Neuronal stem cell (in vitro differentiated cells): ENCODE measurements around the gene RPS6KA2.
A peak's percentile ranks its signal among the peaks of the same experiment; 100 is the strongest.
"Not testable (repeated sequence)": the region's sequence is repeated elsewhere in the genome, so short reads cannot be mapped to it uniquely, and the experiment has no call there.

Experiments
- DNase-seq: peaks from one replicate; pipeline ENCODE4 v3.0.0-alpha.2; 2013; ENCODE audit warnings: low spot score
- H2AFZ ChIP-seq: one replicate; pipeline ENCODE4 v1.6.1; 2013; ENCODE audit warnings: mild to moderate bottlenecking, low read length, inconsistent platforms
- H2AK5ac ChIP-seq: 2 replicates; pipeline ENCODE4 v1.6.1; 2013; ENCODE audit warnings: low read depth, mild to moderate bottlenecking, inconsistent platforms, low read length, moderate library complexity, mixed read lengths
- H2BK120ac ChIP-seq: 2 replicates; pipeline ENCODE4 v1.6.1; 2013; ENCODE audit warnings: low read depth, mild to moderate bottlenecking, inconsistent platforms, low read length, moderate library complexity, mixed read lengths
- H2BK12ac ChIP-seq: one replicate; pipeline ENCODE4 v1.6.1; 2013; ENCODE audit warnings: low read length, inconsistent platforms
- H2BK15ac ChIP-seq: 2 replicates; pipeline ENCODE4 v1.6.1; 2013; ENCODE audit warnings: mild to moderate bottlenecking, low read length, inconsistent platforms, mixed read lengths
- H2BK5ac ChIP-seq: one replicate; pipeline ENCODE4 v1.6.1; 2013; ENCODE audit warnings: inconsistent platforms, mild to moderate bottlenecking, low read length, moderate library complexity
- H3K14ac ChIP-seq: one replicate; pipeline ENCODE4 v1.6.1; 2013; ENCODE audit warnings: low read length, inconsistent platforms
- H3K18ac ChIP-seq: 2 replicates; pipeline ENCODE4 v1.6.1; 2013; ENCODE audit warnings: low read length, inconsistent platforms
- H3K23ac ChIP-seq: 2 replicates; pipeline ENCODE4 v1.6.1; 2013; ENCODE audit warnings: low read depth, mild to moderate bottlenecking, mixed read lengths, low read length, inconsistent platforms; ENCODE audit not compliant: poor library complexity
- H3K27ac ChIP-seq: replicated peaks from 3 replicates; pipeline ENCODE4 v1.5.1; 2013; ENCODE audit warnings: low read length, inconsistent platforms
- H3K27me3 ChIP-seq, 3 experiments: 2 replicates each; pipeline ENCODE4 v1.6.1; 2013; ENCODE audit warnings: low read length in 3 of 3, mild to moderate bottlenecking in 2 of 3, inconsistent platforms in 1 of 3, low read depth in 1 of 3, mixed read lengths in 1 of 3, moderate library complexity in 1 of 3; ENCODE audit not compliant: control insufficient read depth in 3 of 3, insufficient read depth in 3 of 3
- H3K36me3 ChIP-seq, 2 donors: replicated peaks in 1 of 2; 2 replicates each; pipeline ENCODE4 v1.6.1; 2013; ENCODE audit warnings: low read length in 2 of 2; ENCODE audit not compliant: control insufficient read depth in 2 of 2, insufficient read depth in 2 of 2
- H3K4ac ChIP-seq: 2 replicates; pipeline ENCODE4 v1.6.1; 2013; ENCODE audit warnings: inconsistent platforms, mild to moderate bottlenecking, low read length, moderate library complexity
- H3K4me1 ChIP-seq, 2 donors: 1 replicate in 1 of 2; 2 replicates in 1 of 2; pipeline ENCODE4 v1.6.1; 2013; ENCODE audit warnings: low read length in 2 of 2, low read depth in 1 of 2; ENCODE audit not compliant: control insufficient read depth in 2 of 2, insufficient read depth in 1 of 2
- H3K4me2 ChIP-seq: one replicate; pipeline ENCODE4 v1.6.1; 2013; ENCODE audit warnings: mild to moderate bottlenecking, low read length, inconsistent platforms; ENCODE audit not compliant: insufficient read depth, poor library complexity, severe bottlenecking
- H3K4me3 ChIP-seq, 2 donors: 2 replicates each; pipeline ENCODE4 v1.5.1; 2013; ENCODE audit warnings: low read length in 2 of 2, mild to moderate bottlenecking in 2 of 2, inconsistent platforms in 1 of 2, moderate library complexity in 1 of 2
- H3K79me1 ChIP-seq: one replicate; pipeline ENCODE4 v1.6.1; 2013; ENCODE audit warnings: low read depth, mild to moderate bottlenecking, inconsistent platforms, low read length, moderate library complexity
- H3K9ac ChIP-seq: one replicate; pipeline ENCODE4 v1.6.1; 2013; ENCODE audit warnings: mild to moderate bottlenecking, low read depth, low read length, inconsistent platforms; ENCODE audit not compliant: poor library complexity
- H3K9me3 ChIP-seq, 2 donors: replicated peaks in 1 of 2; 2 replicates each; pipeline versions ENCODE3 to v1.6.1; 2013; ENCODE audit warnings: low read length in 2 of 2, mild to moderate bottlenecking in 2 of 2, inconsistent platforms in 1 of 2, low read depth in 1 of 2, mixed read lengths in 1 of 2, moderate library complexity in 1 of 2; ENCODE audit not compliant: control insufficient read depth in 2 of 2, insufficient read depth in 1 of 2
- H4K8ac ChIP-seq: one replicate; pipeline ENCODE4 v1.6.1; 2013; ENCODE audit warnings: low read depth, mild to moderate bottlenecking, inconsistent platforms, low read length, moderate library complexity
- H4K91ac ChIP-seq: one replicate; pipeline ENCODE4 v1.6.1; 2013; ENCODE audit warnings: low read length, low read depth, mild to moderate bottlenecking, inconsistent platforms; ENCODE audit not compliant: poor library complexity
- WGBS, 2 donors: extraction: QIAGEN DNeasy Blood & Tissue Kit; methylation state at CpG; one replicate each; pipeline ENCODE4 v1.1.7; 2013; ENCODE audit warnings: missing lambda C conversion rate in 2 of 2, mixed read lengths in 1 of 2; ENCODE audit not compliant: insufficient read length in 2 of 2, insufficient replicate concordance in 1 of 2; ENCODE audit errors: extremely low coverage in 2 of 2; 5-methylcytosine and 5-hydroxymethylcytosine counted together

RPS6KA2 gene

GRCh38 chr6:166406197-166406596, 220.9 kb downstream of the RPS6KA2 start:
- no peak overlapping the region for H3K23ac ChIP-seq
- H3K27ac ChIP-seq = no peak overlapping the region

GRCh38 chr6:166405386-166405785, 221.7 kb downstream of the RPS6KA2 start:
- Histone ChIP-seq H2AK5ac (peak overlapping the region; percentile 93), H3K36me3 (peaks cover 3 to 6% of the 10 kb centered on the region in 2 donors), H2AFZ (no peak overlapping the region), H3K23ac (no peak overlapping the region), H4K91ac (no peak overlapping the region), H2BK5ac (no peak overlapping the region), H3K9me3 (no peaks in the 10 kb centered on the region), H4K8ac (no peak overlapping the region), H3K14ac (peak overlapping the region; percentile 75), H3K9ac (no peak overlapping the region), H2BK12ac (no peak overlapping the region), H3K4me1 (peaks cover 0 to 2% of the 10 kb centered on the region in 2 donors), H3K4me3 (no peak overlapping the region), H3K27ac (no peak overlapping the region), H3K18ac (peak overlapping the region; percentile 44), H3K4ac (no peak overlapping the region), H3K79me1 (no peaks in the 10 kb centered on the region), H2BK120ac (no peak overlapping the region), H2BK15ac (peak overlapping the region; percentile 23), H3K27me3 (no peaks in the 10 kb centered on the region), H3K4me2 (no peak overlapping the region)
- no peak for DNase-seq
- WGBS, 2 donors = no CpG with 5 or more reads among the region's 7 CpGs

More at GRCh38 chr6:166406197-166406596, 220.9 kb downstream of the RPS6KA2 start:
- peaks cover 3 to 6% of the 10 kb centered on the region in 2 donors for H3K36me3 ChIP-seq
- no CpG with 5 or more reads among the region's 12 CpGs for WGBS, 2 donors
- no peak overlapping the region for H2BK5ac ChIP-seq
- no peak overlapping the region for H2AFZ ChIP-seq
- no peak for DNase-seq
- no peak overlapping the region for H3K4me3 ChIP-seq
- no peak overlapping the region for H2BK120ac ChIP-seq
- peaks cover 0 to 2% of the 10 kb centered on the region in 2 donors for H3K4me1 ChIP-seq
- H3K4me2 ChIP-seq = no peak overlapping the region
- H2AK5ac ChIP-seq = peak overlapping the region; percentile 60
- H3K18ac ChIP-seq = peak overlapping the region; percentile 27
- no peaks in the 10 kb centered on the region for H3K27me3 ChIP-seq
- no peak overlapping the region for H3K14ac ChIP-seq
- H4K8ac ChIP-seq = no peak overlapping the region
- no peak overlapping the region for H3K4ac ChIP-seq
- H4K91ac ChIP-seq = no peak overlapping the region
- H3K79me1 ChIP-seq = no peaks in the 10 kb centered on the region
- no peak overlapping the region for H2BK12ac ChIP-seq
- no peaks in the 10 kb centered on the region for H3K9me3 ChIP-seq
- no peak overlapping the region for H3K9ac ChIP-seq
- no peak overlapping the region for H2BK15ac ChIP-seq

- no peaks in the 10 kb centered on the region for H3K36me3 ChIP-seq
- no peak overlapping the region for H3K27ac ChIP-seq
- no peak overlapping the region for H3K4ac ChIP-seq
- no peak overlapping the region for H2AFZ ChIP-seq
- H2BK5ac ChIP-seq = no peak overlapping the region
- H2BK12ac ChIP-seq = no peak overlapping the region
- no peak overlapping the region for H2BK15ac ChIP-seq
- DNase-seq = no peak
- H2BK120ac ChIP-seq = no peak overlapping the region
- no peak overlapping the region for H4K91ac ChIP-seq
- H3K18ac ChIP-seq = no peak overlapping the region
- H3K23ac ChIP-seq = peak overlapping the region; percentile 56
- no peak overlapping the region for H3K14ac ChIP-seq
- H3K27me3 ChIP-seq = no peaks in the 10 kb centered on the region
- no peak overlapping the region for H2AK5ac ChIP-seq
- no peaks in the 10 kb centered on the region for H3K4me1 ChIP-seq
- no CpG with 5 or more reads among the region's 6 CpGs for WGBS, 2 donors
- H3K4me2 ChIP-seq = no peak overlapping the region
- no peak overlapping the region for H3K9ac ChIP-seq
- no peak overlapping the region for H4K8ac ChIP-seq
- H3K79me1 ChIP-seq = no peaks in the 10 kb centered on the region
- no peak overlapping the region for H3K4me3 ChIP-seq
- peaks cover 0 to 1% of the 10 kb centered on the region in 2 donors for H3K9me3 ChIP-seq
These were observed 224.3 kb downstream of the RPS6KA2 start for GRCh38 chr6:166402582-166403277.

GRCh38 chr6:166400649-166401250, 226.3 kb downstream of the RPS6KA2 start:
- not testable (repeated sequence) for H3K9me3 ChIP-seq

More at GRCh38 chr6:166400649-166401250, 226.3 kb downstream of the RPS6KA2 start:
- H3K9ac ChIP-seq, H3K27ac ChIP-seq, H3K14ac ChIP-seq, H3K4ac ChIP-seq, H2BK5ac ChIP-seq, H4K8ac ChIP-seq, H2BK120ac ChIP-seq, H2BK12ac ChIP-seq, H2BK15ac ChIP-seq, H3K4me1 ChIP-seq, H3K79me1 ChIP-seq, H3K4me3 ChIP-seq, H3K23ac ChIP-seq, H2AK5ac ChIP-seq, H3K4me2 ChIP-seq, H3K18ac ChIP-seq, H3K36me3 ChIP-seq, H3K27me3 ChIP-seq, H4K91ac ChIP-seq: not testable (repeated sequence)
- H2AFZ ChIP-seq = peak overlapping the region; percentile 23
- peak; percentile 51 for DNase-seq
- WGBS, 2 donors = no CpG with 5 or more reads among the region's 16 CpGs
